Fibroblast of gingiva (primary cell): Measurements from ENCODE around the gene TMEM8B.

ENCODE experiments used
- DNase-seq: peaks from one replicate; pipeline ENCODE4 v3.0.0-alpha.2; 2011; ENCODE audit warnings: low read depth

The TMEM8B gene

DNA sequence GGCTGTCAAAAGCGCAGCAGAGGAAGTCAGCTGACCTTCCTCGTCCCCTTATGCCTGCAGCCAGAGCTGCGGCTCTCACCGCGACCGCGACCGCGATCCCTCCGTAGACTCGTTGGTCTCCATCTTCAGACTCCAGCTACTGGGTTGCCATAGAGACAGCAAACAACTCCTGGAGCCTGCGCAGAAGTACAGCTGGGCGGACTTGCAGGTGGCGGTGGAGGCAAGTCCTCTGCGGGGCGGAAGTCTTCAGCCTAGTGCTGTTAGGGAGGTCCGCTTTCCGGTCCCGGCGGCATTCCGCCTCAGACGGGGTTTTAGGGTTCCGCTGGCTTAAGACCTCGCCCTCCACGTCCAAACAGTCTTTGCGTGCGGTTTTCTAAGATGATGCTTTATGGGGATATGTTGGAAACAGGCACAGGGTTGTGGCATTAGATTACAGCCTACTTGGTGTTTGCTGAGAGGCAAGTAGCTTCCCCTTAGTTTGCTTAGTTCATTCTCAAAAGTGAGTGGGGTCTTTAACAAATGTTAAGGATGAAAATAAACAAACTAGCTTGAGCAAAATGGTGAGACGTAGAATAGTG, 16.9 kb upstream of the TMEM8B start, which contains the start of gene SPAG8:
TSS of gene SPAG8 (minus strand) at position 238 of the 578 bp plus-strand sequence. CDS start at position 123, 115 bp downstream.
- DNase-seq = peak; percentile 96

DNA sequence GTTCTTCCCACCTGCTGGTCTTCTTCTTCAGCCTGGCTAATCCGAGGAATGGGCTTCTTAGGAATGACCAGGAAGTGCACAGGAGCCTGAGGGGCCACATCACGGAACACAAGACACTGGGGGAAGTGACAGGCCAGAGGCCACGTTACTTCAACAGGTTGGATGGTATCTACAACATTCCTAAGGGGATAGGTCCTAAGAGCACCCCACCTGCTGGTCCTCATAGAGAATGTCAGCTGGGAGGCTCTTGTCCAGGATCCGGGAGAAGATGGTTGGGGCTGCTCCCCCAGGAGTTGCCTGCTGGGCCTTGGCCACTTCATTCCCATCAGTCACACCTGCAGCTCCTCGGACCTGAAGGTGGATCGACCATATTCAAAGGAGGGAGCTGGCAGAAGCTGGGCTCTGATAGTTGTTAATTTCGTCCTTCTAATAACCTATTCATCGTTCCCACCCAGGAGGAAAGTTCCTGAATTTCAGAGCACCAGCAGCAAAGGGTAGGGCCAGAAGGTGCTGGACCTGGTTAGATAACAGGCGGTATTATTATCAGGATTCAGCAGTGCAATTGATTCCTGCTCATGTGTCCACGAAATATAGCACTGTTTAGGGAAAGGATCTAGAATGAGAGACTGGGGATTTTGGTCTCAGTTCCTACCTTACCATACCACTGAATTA, 15.5 kb upstream of the TMEM8B start:
- no peak for DNase-seq

- peak; percentile 69 for DNase-seq
These were observed 14.8 kb upstream of the TMEM8B start for GRCh38 chr9:35814106-35814840.

DNA sequence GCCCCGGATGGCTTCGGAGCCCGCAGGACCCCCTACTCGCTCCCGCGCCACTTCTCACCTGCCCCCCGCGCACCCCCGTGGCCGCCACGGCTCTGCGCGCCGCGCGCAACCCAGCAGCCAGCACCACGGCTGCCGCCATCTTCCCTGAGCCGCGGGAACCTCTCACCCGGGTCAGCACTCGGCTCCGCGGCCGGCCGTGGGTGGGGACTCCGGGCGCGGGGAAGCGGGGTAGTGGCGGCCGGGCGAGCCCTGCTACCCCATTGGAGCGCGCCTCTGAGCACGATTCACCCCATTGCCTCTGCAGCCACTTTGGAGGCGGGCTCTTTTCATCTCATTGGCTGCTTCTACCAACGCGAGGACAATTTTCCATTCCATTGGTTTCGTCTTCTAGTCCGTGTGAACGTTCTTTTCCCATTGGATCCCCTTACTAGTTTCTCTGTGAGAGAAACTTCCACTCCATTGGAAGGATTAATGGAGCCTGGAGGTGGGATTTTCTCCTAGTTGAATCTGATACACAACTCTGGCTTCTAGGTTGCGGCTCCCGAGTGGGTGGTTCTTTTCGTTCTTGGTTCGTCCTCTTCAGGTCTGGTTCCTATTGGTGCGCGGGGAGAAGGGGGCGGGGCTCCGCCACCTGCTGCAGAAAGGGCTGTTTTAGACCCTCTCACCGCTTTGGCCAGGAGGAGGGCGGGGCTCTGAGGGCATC, 14.0 kb upstream of the TMEM8B start, which contains the start of gene HINT2:
TSS of gene HINT2 (minus strand) at position 202 of the 703 bp plus-strand sequence. CDS start at position 139, 63 bp downstream.
- peak; percentile 99 for DNase-seq

DNA sequence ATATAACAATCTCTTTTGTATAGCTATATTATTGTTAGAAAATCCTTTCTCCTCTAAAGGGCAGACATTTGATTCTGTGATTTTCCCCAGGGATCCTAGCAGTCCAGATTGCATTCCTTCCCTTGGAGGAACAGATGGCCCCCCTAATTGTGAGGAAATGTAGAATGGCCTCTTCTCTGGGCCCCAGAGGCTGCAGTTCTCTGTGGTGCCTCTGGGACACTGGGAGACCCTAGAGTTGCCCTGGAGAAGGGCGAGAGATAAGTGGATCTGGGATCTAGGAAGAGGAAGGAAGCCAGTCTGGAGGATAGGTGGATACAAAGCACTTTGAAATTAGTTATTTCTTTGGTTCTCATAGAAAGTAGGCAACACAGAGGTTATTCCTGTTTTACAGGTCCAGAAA, 12.3 kb upstream of the TMEM8B start:
- no peak for DNase-seq

DNA sequence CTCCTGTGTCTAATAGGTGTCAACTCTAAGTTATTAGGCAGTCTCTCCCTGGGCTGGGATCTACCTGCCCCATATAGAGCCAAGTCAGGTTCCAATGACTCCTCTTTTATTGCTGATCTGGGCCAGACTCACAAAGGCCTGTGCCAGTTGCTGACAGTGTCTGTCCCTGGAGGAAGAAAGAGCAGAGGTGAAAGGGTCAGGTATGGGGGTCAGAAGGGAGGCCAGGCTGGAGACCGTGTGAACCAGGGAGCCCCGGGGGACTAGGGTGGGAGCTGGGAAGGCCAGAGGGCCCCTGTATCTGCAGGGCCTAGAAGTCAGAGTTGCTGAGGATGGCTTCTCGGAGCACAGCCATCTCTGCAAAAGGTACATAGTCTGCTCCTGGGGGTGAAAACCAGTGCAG, 10.7 kb upstream of the TMEM8B start:
- no peak for DNase-seq

DNA sequence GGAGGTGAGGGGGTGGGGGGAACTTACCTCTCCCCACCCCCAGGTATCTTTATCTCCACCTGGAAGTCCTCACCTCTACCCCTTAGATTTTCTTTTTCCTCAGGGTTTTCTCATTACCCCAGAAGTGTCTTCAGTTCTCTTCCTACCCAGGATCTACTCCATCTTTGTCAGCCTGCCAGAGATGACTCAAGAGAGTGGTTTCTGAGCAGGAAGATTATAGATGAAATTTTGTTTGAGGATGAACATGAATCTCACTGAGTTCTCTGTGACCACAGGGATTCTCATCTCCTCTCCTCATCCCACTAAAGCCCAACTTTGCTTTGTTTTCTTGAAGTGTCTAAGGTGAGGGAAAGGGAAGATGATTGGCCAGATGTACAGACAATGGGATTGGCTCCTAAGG, 9.0 kb upstream of the TMEM8B start:
- peak; percentile 56 for DNase-seq

DNA sequence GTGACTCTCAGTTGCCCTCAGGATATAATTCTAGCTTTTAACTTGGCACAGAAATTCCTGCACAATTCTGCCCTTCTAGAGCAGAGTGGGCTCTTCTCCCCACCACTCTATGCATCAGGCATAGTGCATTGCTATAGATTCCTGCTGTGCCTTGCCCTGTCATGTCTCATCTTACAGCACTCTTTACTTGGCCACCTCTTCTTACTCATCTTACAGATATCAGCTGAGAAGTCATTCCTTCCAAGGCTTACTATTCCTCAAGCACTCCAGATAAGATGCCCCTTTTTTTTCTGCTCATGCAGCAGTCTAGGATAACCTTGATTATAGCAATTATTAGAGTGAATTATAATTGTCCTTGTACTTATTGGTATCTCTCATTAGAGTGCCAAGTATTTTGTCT, 6.1 kb upstream of the TMEM8B start:
- no peak for DNase-seq

DNA sequence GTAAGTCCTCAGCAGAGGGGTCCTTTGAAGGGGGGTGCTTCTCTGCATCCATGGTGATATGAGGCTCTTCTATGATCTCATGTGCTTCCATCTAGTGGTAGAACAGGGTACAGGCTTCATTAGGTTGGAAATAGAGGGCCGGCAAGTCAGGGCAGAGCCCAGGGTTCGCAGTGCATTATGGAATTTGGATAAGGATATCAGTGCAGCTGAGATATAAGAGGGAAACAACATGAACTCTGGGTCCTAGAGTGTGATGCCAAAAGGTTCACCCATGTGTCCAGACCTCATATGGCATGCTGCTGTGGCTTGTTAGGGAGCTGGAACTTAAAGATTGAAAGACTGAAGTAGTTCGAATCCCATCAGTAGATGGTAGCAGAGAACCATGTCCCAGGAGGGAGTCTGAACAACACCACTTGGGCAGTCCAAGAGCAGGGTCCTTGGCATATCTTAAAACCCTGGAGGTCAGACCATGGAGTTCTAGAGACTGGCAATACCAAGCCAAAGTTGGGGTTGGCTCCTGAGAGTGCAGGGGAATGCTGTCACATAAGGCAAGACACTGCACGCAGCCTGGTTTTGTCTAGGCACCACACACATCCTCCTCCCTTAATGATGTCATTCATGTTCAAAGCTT, 2.8 kb upstream of the TMEM8B start:
- peak; percentile 58 for DNase-seq

GRCh38 chr9:35827486-35827885, 1.5 kb upstream of the TMEM8B start:
- DNase-seq = peak; percentile 48

DNA sequence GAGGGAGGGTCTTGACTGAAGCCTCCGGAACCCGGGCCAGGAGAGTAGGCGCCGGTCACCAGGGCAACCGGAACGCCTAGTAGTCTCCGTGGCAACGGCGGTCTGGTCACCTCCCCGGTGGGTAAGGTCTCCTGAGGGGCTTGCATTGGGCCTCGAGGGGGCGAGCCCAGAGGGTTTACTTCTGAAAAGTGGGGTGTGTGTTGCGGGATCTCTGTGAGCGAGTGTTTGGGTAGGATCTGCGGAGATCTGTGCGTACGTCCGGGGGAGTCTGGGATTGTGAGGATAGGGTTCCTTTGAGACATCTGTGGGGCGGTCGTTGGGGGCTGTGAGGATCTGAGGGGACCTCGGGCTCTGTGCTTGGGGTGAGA, 328 bp upstream of the TMEM8B start, which contains the start of gene FAM221B:
TSS of gene FAM221B (minus strand) at position 17 of the 368 bp plus-strand sequence. CDS start 2,571 bp downstream, outside the sequence.
- no peak for DNase-seq

DNA sequence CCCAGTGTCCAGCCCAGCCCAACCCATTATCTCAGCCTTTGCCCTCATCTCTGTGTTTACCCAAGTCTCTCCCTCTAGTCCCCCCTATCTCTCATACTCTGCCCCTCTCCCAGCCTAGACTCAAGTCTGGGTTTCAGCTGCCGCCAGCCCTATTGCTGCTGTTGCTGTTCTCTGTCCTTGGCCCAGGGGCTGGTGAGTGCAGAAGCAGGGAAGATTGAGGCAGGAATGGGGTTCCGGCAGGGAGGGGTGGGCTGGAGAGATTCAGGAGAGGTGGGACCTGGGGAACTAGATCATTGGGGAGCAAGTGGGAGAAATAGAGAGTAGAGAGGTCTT, 702 bp downstream of the TMEM8B start:
- no peak for DNase-seq

- no peak for DNase-seq
These were observed 2.0 kb downstream of the TMEM8B start for GRCh38 chr9:35831040-35831439.

DNA sequence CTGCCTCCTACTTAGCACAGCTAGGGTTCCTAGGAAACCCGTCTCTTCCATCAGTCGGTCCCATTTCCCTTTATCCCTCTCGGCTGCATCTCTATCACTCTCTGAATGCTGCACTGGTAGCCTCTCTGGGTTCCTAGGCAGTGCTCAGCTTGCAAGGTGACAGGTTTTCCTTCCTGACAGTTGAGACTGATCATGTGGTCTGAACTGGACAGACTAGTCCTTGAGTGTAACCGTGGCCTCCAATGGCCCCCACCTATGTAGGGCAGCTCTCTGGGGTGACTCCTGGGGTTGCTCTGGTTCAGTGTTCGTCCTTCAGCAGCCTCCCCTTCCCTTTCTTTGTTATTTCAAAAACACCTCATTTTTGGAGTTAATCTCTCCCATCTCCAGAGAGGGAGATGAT, 3.8 kb downstream of the TMEM8B start:
- no peak for DNase-seq

GRCh38 chr9:35834260-35835215, 5.5 kb downstream of the TMEM8B start:
- no peak for DNase-seq

- no peak for DNase-seq
These were observed 6.2 kb downstream of the TMEM8B start for GRCh38 chr9:35835216-35835632.

DNA sequence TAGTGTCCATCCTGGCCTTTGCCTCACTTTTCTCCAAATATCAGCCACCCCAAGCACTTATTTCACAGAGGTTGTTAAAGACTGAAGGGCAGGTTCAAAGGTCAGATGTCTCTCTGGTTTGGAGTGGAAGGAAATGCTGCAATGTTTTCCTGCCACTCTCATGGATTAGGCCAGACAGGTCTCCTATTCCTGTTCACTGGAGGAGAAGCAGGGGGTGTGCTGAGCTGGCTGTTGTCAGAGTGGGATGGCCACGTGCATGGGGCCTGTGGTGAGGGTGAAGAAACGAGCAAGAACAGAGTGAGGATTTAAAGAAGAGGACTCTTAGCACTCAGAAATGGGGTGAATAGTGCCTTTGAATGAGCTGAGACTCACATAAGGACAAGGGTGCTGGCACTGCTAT, 6.7 kb downstream of the TMEM8B start:
- no peak for DNase-seq

GRCh38 chr9:35836595-35836994, 7.6 kb downstream of the TMEM8B start:
- no peak for DNase-seq

GRCh38 chr9:35839926-35840325, 10.9 kb downstream of the TMEM8B start:
- DNase-seq = no peak

GRCh38 chr9:35840881-35841644, 12.0 kb downstream of the TMEM8B start:
- no peak for DNase-seq
